Measurements from ENCODE around the gene SNX6.

DNA sequence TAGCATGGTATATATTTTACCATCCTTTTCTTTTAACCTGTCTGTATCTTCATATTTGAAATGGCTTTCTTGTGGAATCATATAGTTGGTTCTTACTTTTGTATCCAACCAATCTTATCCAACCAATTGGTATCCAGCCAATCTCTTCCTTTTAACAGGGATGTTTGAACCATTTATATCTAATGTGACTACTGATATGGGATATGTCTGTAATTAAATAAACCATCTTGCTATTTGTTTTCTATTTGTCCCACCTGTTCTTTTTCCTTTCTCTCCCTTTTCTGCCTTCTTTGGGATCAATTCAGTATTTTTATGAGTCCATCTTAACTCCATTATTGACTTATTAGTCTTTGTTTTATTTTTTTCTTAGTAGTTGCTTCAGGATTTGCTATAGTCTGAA lies 30.8 kb upstream of the SNX6 start:
- TF ChIP-seq ZNF70 (CRISPR knock-in tag; IDR thresholded peaks at IDR 0.05) (no peak), ISL1 (CRISPR knock-in tag; IDR thresholded peaks at IDR 0.05) (no peak), TCF4 (CRISPR knock-in tag; IDR thresholded peaks at IDR 0.05; ENCODE audit: borderline replicate concordance) (no peak)
- TF ChIP-seq, protein P1, sequence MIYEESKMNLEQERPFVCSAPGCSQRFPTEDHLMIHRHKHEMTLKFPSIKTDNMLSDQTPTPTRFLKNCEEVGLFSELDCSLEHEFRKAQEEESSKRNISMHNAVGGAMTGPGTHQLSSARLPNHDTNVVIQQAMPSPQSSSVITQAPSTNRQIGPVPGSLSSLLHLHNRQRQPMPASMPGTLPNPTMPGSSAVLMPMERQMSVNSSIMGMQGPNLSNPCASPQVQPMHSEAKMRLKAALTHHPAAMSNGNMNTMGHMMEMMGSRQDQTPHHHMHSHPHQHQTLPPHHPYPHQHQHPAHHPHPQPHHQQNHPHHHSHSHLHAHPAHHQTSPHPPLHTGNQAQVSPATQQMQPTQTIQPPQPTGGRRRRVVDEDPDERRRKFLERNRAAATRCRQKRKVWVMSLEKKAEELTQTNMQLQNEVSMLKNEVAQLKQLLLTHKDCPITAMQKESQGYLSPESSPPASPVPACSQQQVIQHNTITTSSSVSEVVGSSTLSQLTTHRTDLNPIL (CRISPR knock-in tag; IDR thresholded peaks at IDR 0.05; ENCODE audit: low read depth) = no peak

Measured in SK-N-SH treated with all-trans-retinoic acid at 6 μM for 48 hours (cell line).